Right renal pelvis (tissue), 4 donors: Measurements from ENCODE around the gene NCCRP1. TPM values are rescaled to one million over a fixed set of nuclear protein-coding genes. Genes with fewer than 3 reads are reported as not detected.
"Not testable (repeated sequence)": the region's sequence is repeated elsewhere in the genome, so short reads cannot be mapped to it uniquely, and the experiment has no call there.

Experiments used
- DNase-seq, 4 donors: peaks; one replicate each; pipeline ENCODE4 v3.0.0-alpha.2; 2013; ENCODE audit warnings: low read depth in 4 of 4, low spot score in 3 of 4, missing footprints in 1 of 4
- polyA plus RNA-seq, 4 donors: library from polyadenylated mRNA; unstranded; fragments of 120-200 nt; gene quantifications; one replicate each; pipeline ENCODE4 v1.2.1, GENCODE V29; 2013; ENCODE audit not compliant: insufficient read length in 4 of 4

NCCRP1 gene
- polyA plus RNA-seq, 4 donors: 0.93 to 4.7 (median 1.6) TPM

DNA sequence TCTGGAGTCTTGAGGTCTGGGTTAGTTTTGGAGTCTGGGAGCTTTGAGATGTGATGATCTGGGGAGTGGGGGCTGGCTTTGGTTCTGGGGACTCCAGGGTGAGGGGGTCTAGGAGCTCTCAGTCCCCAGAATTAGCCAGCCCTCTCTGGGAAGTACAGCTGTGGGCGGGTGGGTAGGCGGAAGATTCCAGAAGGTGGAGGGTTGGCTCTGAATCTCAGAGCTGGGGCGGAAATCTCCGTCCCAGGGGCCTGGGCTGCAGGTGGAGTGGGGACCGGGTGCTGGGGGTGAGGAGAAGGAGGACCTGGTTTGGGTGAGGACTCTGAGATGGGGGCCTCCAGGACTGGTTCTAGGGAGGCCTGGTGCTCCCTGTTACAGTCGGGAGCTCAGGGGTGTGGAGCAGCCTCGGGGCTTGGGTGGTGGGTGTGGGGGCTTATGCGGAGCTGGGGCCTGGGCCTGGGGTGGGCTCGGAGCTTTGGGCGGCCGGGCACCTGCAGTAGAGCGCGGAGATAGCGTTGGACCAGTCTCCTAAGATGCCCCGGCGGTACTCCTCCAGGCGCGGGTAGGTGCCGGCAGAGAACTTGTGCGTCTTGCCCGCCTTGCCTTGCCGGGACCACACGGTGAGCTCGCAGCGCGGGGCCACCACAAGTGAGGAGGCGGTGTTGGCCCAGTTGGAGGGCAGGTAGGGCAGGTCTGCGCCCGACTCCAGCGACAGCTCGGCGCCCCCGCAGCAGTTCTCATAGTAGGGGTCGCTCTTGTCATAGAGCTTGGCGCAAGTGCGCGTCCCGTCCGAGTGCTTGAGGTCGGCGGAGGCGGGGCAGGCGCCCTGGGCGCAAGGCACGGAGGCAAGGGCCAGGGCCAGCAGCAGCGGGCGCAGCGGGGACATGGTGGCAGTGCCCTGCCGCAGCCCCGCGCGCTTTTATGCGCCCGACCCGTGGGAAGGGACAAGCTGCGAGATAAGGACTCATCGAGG lies 6.9 kb downstream of the NCCRP1 start, which contains the start of gene SYCN:
SYCN (minus strand) TSS at position 892 of the 970 bp plus-strand sequence; CDS start at position 883, 9 bp downstream.
- DNase-seq: no peak

DNA sequence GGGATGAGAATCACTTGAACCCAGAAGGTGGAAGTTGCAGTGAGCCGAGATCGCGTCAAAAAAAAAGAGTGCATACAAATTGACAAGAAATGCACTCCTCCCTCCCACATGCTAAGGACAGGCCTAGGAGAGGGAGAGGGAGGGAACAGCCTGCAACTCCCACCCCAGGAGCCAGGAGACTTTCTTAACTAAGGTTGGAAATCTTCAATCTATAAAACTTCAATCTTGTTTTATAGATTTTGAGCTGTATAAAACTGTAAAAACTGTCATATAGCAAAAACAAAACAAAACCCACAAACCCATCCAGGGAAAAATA lies 8.6 kb downstream of the NCCRP1 start:
- no peak for DNase-seq

DNA sequence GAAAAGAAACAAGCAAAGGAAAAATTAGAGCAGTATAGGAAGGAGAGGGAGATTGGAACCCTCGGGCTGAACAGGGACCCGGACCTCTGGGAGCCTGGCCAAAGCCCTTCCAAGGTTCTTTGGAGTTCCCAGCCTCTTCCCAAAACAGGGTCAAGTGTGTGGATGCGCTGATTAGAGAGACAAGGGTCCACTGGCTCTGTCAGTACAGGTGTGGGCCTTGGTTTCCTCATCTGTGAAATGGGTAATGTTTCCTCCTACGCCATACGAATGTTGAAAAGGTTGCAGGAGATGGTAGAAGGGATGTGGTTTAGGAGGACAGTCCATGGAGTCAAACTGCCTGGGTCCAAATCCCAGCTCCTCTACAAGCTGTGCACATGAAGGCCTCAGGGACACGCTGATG lies 9.4 kb downstream of the NCCRP1 start:
- DNase-seq: no peak

DNA sequence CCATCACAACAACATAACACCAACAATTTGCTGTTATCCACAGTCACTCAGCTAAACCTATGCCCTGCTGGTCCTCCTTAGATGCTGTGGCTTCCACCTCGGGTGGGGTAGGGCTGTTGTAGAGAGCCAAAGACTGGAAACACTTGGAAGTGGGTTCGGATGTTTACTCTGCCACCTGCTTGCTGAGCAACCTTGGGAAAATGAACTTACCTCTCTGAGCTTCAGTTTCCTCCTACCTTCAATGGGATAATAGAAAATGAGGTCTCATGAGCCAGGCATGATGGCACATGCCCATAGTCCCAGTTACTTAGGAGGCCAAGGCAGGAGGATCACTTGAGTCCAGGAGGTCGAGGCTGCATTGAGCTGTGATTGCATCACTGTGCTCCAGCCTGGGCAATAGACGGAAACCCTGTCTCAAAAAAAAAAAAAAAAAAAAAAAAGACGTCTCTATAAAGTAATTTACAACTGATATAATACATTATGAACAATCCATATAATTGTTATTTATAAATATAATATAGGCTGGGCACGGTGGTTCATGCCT lies 10.6 kb downstream of the NCCRP1 start:
- DNase-seq: no peak

DNA sequence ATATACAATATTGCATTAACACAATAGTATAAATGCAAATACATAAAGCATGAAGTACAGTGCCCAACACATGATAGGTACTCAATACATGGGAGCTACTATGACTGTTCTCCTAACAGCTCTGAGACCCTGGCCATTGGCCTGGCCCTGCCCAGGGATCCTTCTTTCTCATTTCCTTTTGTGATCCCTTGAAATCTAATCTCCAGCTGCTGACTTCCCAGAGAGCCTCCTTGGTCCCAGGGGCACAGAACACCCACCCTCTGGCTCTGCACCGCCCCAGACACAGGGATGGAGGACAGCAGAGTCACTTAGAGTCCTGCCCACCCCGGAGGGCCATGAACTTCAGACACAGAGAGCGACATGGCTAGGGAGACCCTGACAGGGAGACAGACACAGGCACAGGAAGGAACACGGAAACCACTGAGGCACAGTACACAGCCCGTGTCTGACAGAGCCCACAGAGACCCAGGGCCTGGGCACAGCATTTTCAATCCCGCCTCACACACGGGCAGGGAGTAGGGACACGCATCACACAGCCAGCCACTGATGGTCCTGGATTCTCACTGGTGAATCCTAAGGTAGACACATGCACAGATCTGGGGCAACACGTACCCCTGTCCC lies 11.5 kb downstream of the NCCRP1 start:
- DNase-seq: no peak

- no peak for DNase-seq
Measured at GRCh38 chr19:39209196-39209595, 12.4 kb downstream of the NCCRP1 start.

DNA sequence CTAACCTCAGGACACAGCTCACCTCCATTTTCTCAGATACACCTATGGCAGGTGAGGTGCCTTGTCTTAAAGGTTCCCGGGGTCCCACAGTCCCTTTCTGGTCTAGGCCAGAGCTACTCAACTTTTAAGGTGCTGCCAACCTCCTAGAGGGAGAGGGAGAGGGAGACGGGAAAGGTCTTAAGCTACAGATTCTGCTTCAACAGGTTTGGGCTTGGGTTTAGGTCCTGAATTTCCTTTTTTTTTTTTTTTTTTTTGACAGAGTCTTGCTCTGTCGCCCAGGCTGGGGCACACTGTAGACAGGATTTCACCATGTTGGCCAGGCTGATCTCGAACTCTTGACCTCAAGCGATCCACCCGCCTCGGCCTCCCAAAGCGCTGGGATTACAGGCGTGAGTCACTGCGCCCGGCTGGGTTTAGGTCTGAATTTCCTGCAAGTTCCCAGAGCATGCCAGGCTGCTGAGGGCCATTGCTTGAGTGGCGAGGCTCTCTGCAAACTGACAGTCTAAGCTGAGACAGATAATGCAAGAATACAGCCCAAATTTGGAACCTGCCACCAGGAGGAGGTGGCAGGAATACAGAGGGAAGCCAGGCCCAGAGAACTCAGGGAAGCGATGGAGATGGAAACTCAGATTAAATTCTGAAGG lies 15.1 kb downstream of the NCCRP1 start:
- DNase-seq: no peak

DNA sequence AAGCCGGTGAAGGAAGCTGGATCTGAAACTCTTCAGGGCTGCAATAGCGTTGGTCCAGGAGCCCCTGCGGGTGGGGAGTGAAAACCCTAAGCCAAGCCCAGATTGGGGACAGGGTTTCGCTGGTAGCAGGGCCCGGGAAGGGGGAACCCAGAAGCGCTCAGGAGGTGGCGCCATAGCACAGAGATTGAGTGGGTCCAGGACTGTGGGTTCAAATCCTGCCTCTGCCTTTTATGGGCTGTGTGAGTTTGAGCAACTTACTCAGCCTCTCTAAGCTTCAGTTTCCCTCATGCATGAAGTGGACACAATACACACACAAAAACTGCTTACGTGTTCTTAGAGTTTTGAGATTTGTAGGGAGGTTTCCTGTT lies 15.6 kb downstream of the NCCRP1 start:
- DNase-seq: no peak

DNA sequence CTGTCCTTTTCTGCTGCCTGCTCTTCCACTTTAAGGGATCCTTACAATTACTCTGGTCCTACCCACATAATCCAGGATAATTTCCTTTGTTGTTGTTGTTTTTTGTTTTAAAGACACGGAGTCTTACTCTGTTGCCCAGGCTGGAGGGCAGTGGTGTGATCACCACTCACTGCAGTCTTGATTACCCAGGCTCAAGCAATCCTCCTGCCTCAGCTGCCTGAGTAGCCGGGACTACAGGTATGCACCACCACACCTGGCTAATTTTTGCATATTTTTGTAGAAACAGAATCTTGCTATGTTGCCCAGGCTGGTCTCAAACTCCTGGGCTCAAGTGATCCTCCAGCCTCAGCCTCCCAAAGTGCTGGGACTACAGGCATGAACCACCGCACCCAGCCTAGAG lies 18.6 kb downstream of the NCCRP1 start:
- not testable (repeated sequence) for DNase-seq

GRCh38 chr19:39217094-39217493 lies 20.3 kb downstream of the NCCRP1 start:
- DNase-seq: no peak

- DNase-seq: no peak
Measured at GRCh38 chr19:39218230-39219007, 21.7 kb downstream of the NCCRP1 start.

GRCh38 chr19:39219108-39219507 lies 22.3 kb downstream of the NCCRP1 start:
- DNase-seq: not testable (repeated sequence)

DNA sequence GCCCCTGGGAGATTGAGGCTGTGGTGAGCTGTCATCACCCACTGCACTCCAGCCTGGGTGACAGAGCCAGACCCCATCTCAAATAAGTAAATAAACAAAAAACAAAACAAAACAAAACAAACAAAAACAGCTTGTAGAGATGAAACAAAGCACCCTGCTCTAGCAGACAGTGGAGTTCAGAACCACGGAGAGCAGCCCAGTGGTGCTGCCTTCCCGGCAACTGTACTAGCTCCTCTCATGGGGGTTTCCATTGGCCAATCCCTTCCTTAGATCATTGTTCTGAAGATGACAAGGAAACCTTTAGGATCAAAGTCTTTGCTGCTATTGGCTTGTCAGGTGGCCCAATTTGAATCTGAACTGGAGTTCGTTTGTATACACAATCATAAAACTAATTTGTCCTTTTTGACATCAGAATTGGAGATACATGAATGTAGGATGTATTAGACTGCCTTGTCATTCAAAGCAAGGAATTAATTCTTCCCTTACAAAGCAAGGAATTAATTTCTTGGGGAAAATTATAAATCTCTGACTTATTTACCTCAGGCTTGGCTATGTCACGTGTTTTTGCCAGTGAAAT lies 27.0 kb downstream of the NCCRP1 start:
- no peak for DNase-seq

GRCh38 chr19:39224910-39225309 lies 28.1 kb downstream of the NCCRP1 start:
- DNase-seq: no peak

GRCh38 chr19:39230096-39230764 lies 33.5 kb downstream of the NCCRP1 start:
- no peak for DNase-seq

- DNase-seq: no peak
Measured at GRCh38 chr19:39232708-39233107, 35.9 kb downstream of the NCCRP1 start.

- no peak for DNase-seq
Measured at GRCh38 chr19:39236527-39236926, 39.8 kb downstream of the NCCRP1 start.

GRCh38 chr19:39237200-39238184 lies 40.7 kb downstream of the NCCRP1 start:
- DNase-seq: no peak
